Inflammatory macrophage (primary cell): ENCODE data around the gene NAPB.

Source experiments
- DNase-seq, 2 donors: peaks; one replicate each; pipeline ENCODE4 v3.0.0-alpha.2; 2020 to 2022

Gene NAPB

DNA sequence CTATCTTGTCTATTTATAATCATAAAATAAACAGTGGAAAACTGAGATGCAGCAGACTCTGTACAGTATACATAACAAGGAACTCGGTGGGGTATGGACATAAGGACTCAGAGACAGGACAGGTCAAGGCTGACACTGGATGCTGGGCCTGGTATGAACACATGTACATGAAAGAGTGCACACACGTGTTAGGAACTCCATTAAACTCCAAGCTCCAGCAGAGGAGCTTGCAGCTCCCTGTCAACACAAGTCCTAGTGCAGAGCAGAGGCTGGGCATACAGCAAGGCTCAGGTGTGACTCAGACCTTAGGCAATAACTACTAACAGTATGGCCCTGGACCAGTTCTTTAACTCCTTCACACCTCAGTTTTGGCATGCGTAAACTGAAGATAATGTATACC, 17.1 kb downstream of the NAPB start:
- no peak for DNase-seq

DNA sequence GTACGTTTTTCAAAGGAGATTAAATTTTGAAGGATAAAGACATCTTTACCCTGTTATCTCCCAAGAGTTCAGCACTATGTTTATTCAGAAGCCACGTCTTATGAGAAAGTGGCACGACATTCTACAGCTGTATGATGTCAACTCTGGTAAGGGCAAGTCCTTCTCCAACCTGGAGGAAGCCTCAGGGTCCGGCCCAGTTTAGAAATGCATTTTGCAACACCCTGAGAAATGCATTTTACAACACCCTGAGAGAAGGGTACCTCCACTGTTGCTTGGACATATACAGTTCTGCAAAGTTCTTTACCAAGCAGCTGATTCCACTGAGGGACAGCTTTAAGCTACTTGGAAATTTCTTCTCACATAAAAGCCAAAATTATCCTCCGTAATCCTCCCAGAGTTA, 17.5 kb downstream of the NAPB start:
- DNase-seq, result no peak

DNA sequence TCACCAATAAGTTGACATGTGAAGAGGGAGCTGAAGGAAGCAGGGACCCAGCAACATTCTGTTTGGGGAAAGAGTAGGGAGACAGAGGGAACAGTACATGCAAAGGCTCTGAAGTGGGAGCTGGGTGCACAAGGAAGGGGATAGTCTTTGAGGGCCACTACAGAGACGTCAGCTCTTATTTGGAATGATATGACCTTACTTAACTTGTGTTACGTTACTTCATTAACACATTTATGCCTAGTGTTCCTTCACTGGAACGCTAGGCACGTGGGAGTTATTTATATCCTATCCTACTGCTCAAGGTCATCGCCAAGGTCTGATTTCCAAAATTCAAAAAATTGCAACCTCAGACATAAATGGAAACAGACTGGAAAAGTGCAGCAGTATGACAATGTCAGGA, 20.2 kb downstream of the NAPB start:
- no peak for DNase-seq

DNA sequence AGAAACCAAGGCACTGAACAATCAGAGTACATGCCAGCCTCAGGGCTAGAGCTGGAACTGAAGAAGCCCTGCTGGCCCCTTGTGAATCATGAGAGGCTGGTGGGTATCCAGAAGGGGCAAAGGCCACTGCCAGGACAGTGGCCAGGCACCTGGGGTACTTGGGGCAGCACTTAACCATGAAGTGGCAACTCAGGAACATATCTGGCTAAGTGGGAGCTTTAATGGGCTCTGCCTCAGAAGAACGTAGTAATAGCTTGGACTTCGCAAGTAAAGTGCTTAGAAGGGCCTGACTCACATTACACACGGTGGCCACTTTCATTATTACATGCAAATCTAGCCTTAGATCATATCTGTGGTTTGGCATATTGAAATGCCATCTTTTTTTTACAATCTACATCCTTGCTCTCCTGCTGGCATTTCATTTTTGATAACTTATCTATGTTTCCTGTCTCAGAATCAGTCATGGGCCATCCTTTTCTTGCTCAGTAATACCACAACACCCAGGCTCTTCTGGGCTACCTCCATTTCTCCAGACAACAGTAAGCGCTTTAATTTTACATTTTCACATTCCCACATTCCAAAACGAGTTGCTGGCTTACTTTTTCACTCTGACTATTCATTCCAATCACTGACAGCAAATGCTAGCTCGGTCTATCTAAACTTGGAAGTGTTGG, 21.6 kb downstream of the NAPB start:
- no peak for DNase-seq

DNA sequence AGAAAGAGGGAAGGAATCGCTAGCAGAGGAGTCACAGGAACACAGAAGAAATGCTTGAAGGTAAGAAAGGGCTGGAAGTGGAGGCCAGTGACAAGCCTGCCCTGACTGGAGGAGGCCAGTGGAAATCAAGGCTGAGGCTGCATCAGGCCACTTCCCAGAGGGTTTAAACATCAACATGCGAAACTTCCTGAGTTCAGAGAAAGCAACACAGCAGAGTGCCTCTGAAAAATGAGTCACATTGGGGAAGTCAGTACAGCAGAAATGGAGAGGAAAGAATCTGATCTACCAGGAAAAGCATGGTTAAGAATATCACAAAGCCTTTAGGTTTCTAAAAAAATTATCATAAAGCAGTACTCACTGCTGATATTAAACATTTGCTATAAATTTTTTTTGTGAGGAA, 23.3 kb downstream of the NAPB start:
- DNase-seq, result peak; percentile 69 to 71

DNA sequence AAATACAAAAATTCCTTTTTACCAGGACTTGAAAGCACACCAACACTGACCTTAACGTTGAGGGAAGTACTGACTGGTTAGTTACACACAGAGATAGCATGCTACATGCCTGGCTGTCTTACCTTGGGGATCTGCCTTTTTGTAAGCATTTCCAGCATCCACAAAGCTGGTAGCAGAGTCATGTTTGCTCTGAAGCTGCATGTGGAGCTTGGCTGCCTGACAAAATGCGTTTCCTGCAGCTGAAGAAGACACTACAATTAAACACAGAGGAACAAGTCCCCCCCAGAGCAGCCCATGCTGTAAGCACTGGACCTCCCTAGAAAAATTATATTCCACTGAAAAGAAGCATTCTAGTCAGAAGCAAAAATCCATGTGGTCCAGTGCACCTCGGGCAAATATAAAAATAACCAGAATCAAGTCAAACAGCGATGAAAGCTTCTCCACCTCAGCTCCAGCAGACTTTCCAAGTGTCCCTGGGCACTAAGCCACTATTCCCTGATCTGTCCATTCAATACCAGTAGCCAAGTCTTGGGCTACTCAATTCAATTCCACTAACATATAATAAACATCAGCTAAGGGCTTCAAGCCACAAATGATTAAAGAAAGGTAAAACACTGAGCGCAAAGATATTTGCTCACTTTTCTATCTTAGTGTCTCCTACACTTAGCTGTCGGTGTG, 24.2 kb downstream of the NAPB start:
- no peak for DNase-seq

DNA sequence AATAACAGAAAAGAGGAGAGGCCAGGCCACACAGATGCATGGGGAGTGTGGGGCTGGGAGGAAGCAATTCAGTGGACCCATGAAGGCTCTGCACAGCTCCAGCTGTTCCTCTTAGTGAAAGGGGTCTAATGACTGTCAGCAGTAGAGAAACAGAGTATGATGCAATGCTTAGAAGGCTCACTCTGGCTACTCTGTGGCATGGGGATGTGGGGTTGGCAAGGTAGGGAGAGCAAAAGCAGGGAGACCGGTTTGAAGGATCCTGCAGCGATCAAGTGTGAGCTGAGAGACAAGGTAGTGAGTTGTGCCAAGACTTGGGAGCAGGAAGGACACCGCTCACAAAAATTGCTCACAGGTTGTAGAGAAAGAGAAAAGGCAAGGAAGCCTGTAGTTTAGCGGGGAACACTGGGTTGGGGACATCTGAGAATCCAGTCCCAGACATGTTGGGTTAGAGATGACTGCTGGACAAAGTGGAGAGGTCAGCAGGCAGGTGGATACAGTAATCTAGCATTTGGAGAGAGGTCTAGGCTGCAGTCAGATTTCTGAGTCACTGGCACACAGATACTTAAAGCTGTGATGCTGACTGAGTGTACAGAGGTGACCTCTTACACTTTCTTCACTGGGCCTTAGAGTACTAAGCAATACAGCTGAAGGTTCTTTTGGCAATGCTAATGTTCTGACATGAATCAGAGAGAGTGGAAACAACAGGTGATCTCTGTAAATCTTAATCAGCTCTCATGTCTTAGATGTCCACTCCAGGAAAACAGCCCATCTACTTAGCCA, 27.1 kb downstream of the NAPB start:
- no peak for DNase-seq

DNA sequence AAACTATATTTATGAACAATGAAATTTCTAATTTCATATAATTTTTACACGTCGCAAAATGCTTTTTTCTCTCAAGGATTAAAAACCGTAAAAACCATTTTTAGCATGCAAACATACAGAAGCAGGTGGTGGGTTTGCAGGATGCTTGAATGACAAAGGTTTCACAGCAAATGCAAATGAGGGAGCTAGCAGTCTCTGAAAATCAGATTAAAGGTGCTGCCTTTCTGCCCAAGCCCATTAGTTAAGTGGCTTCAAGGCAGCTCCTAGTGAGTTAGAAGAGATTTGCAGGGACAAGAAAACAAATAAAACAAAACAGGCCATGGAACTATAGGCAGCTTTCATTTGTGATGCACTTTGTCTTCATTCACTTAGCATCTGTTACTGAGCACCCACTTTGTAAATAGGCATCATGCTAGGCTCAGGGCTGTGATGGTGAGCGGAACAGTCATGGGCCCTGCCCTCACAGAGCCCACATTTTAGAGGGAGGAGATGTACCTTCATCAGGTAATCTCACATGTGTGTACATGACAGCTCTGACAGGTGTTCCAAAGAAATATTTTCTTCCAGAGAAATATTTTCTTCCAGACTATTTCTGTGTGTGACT, 29.5 kb downstream of the NAPB start:
- DNase-seq, result no peak

DNA sequence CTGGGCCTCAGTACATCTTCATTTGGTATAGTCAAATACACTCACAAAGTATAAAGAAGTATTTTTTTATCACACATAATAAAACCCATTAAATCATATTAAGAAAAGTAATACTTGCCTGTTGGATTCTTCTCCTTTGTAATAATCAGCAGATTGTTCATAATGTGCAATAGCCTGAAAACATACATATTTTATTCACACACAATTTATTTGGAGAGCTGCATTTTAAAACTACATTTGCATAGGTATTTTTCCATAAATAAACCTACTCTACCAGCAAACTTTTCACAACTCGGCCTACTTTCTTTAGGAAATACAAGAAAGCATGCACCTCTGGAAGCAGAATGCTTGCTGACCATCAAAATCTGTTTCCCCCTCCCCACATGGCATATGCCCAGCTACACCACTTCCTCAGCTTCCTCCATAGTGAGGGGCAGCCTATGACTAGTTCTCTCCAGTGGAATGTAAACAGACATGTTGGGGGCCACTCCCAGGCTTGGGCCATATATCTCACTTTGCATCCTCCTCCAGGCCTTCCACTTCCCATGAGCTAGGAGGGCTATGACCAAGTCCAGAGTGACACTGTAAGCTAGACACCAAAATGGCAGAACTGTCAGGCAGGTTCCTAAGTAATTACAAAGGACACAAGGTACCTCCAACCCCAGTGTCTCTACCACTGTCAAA, 31.1 kb downstream of the NAPB start:
- no peak for DNase-seq

DNA sequence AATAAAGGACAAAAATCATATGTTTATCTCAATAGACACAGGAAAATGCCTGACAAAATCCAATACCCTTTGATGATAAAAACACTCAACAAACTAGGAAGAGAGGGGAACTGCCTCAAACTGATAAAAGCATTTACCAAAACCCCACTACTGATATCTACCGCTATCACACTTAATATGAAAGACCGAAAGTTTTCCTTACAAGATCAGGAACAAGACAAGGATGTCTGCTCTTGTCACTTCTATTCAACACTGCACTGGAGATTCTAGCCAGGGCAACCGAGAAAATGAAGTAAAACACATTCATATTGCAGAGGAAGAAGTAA, 34.2 kb downstream of the NAPB start:
- DNase-seq, result no peak

DNA sequence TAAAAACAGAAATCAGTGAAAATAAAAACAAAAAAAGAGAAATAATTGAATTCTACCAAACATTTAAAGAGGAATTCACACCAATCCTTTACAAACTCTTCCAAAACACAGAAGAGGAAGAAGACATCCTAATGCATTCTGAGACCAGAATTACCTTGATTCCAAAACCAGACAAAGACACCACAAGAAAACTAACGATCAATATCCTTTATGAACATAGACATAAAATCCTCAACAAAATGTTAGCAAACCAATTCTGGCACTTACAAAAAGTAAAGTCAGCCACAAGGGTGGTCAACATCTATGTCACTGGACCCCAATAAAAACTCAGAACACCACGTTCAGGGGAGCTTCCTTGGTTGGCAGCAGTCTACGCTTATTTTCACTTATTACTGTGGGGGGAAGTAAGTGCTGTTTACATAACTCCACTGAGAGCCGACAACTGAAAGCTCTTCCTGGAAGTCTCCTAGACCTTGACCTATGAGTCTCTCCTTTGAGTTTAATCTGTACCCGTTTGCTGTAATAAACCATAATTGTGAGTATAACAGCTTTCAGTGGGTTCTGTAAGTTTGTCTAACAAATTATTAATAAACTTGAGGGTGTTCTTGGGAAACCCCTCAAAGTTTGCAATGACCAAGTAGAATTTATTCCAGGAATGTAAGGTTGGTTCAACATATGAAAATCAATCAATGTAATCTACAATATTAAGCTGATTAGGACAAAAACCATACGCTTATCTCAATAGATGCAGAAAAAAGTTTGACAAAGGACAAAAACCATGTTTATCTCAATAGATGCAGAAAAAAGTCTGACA, 34.8 kb downstream of the NAPB start:
- DNase-seq, result no peak

DNA sequence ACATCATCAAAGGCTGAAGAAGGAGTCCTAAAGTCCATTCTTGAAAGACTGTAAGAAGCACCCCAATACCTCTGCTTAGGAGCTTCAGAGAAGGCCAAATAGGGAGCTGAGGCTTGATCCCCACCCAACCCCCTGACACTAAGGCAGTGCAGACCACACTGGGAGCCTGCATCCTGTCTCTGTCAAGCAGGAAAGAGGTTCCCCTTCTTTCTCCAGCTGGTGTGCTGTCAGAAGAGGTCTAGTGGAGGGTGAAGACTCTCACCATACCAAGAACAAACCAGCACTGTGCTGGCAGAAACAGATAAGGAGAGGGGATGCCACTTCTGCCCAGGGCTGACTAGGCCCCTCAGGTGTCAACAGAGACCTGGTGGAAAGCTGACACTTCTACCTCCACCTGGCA, 39.4 kb downstream of the NAPB start:
- no peak for DNase-seq

DNA sequence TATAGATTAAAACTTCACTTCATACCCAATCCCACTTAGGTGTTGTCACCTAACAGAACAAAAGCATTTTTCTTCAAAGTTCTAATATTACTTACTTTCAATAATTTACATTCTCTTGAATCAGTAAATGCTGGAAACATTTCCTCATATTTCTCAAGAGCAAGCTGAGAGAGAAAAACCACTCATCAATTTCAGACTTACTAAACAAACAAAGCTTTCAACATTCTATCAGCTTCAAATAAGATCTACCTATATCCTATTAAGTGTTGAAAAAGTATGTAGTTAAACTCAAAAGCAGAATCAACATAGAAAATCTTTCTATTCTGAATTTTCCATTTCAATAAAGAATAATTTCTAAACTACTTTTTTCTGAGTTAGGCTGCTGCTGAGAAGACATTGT, 41.5 kb downstream of the NAPB start:
- no peak for DNase-seq

DNA sequence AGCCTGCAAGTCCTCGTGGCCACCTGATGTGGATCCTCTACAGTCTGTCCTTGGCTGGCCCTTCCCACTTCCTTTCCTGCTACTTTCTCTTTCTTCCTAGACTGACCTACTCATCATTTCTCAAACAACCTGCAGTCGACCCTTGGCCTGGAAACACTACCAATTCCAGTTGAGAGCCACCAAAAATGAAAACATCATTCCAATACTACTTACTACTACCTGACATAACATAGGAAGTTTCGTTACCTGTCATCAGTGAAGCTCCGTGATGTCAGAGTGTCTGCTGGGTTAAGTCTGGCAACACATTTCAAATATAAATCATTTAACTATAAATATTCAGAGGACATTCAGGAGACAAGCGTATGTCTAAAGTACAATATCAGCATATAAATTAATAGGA, 45.5 kb downstream of the NAPB start:
- DNase-seq, result no peak

DNA sequence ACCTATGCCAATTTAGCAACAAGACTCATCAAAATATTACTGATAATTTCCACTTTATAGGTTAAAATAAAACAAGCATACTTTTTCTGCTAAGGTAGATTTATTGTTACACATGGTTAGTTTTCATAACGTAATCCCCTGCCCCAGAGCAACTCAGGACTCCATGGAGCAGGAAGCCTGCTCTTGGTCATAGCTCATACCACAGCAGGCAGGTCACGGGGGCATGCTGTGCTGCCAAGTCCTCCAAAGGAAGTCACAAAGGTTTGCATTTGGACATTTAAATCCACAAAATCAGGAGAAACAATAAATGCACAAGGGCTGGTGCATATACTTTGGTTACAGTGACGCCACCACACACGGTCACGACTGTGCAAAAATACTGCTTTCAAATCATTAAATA, 46.8 kb downstream of the NAPB start:
- DNase-seq, result no peak

DNA sequence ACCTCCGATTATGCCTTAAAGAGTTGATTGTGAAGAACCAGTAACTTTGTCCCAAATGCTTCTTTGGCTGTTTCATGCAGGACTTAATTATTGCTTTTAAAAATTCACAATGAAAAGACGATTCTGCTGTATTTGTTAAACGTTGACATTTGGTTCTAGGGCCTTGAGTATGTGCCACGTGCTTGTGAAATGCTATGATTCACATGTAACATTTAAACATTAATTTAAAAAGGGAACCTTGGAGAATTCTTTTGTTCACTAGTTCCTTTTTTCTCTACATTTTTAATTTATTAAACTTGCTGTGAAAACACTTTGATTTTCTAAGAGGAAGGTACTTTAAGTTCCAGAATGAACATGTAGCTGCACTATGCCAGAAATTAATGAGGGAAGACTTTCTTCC, 49.8 kb downstream of the NAPB start:
- DNase-seq, result peak; percentile 44 to 77

DNA sequence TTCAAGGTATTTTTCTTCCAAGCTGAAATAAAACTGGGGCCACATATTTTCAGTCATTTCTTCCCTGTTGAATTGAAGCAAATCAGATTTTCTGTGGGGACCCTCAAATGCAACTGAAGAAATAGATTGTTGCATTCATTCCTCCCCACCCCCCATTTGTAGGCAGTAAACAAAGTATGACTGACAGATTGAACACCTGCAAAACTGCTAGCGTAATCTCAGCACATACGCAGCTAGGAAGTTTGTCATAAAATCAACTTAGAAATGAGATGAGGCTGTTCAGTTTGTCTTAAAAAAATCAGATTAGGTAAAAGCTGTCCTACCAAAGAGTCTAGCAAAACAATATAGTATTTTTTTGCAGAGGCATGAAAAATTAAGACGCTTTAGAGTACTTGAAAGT, 50.4 kb downstream of the NAPB start:
- DNase-seq, result no peak

DNA sequence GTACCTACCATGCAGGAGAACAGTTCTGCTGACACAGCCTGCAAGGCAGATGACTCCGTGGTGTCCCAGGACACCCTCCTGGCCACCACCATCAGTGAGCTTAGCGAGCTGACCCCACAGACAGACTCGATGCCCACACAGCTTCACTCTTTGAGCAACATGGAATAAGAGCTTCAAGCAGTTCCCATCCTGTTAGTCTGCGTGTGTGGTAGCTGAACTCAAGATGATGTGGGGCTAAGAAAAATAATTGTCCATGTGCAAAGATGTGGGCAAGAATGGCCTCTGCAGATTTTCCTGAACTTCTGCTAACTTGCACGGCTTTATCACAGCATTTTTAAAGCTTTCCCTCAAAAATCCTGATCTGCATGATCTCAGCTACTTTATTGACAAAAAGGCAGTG, 51.0 kb downstream of the NAPB start:
- DNase-seq, result no peak

DNA sequence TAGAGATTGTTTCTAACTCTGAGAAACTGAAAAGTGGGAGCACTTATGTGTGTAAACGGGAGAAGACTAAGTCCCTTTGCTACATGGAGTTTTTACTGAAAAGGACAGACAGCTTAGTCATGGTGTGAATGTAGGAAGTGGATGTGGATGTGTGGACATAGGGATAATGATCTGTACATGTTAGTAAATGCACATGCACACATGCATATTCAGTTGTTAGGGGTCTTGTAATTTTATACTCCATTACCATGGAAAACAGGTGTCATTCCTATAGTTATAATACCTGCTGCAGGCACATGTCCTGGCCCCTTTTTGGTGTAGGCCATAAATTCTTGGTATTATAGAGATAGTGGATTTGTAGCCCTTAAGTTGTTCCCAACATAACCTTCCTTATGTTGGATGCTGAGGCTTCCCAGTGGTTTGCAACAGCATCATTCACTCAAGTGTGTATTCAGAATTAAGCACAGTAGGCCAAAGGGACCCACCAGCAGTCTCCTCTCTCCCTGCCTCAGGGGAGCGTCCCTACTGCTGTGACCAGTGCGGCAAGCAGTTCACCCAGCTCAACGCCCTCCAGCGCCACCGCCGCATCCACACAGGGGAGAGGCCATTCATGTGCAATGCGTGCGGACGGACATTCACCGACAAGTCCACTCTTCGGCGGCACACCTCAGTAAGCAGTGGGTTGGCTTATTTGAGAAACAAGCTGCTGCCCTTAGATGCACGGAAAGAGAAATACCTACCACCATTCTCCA, 52.0 kb downstream of the NAPB start:
- DNase-seq, result no peak

DNA sequence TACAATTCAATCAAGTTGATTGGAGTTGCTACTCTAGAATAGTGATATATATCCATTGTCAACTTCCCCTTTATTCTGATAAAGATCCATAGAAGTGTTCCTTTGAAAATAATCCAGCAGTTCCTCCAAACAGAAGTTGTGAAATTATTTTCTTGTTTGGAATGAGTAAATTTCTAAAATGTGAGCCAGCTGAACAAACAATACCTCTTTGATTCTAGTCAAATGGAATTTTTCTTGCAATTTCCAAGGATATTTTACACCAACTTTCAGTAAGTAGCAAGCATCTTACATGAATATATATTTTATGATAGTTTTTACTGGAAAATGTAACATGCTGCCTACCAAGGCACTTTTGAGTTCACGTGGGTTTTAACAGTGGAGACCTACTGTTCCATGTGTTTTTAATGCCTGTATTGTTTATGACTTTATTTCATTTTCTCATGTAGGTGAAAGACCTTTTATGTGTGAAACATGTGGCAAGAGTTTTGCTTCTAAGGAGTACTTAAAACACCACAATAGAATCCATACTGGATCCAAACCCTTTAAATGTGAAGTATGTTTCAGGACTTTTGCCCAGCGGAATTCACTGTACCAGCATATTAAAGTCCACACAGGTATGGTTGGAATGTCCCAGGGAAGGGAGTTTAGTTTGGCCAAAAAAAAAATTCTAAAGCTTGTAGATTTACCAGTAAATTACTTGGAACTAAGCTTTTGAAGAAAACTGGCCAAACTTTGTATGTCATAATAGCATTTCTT, 52.8 kb downstream of the NAPB start:
- DNase-seq, result no peak

DNA sequence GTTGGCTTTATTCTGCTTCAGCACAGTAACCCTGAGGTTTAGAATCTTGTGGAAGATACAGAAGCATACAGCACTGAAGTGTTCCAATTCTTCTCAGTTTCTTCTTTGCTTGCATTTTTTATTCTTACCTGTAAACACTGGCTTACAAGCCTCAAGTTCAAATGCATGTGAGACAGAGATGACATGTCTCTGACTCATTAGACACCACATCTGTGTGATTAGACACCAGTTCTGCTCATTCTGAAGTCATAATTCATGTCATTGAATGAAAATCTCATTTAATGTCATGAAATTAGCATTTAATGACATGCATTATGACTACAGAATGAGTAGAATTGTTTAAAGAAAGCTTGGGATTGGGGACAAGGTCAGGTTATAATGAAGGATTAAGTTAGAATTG, 53.5 kb downstream of the NAPB start:
- no peak for DNase-seq
